Naive B cell (primary cell): ENCODE data around the gene CNGA3. TPM values are rescaled to one million over a fixed set of nuclear protein-coding genes. Genes with fewer than 3 reads are reported as not detected.
"Not testable (repeated sequence)": the region's sequence is repeated elsewhere in the genome, so short reads cannot be mapped to it uniquely, and the experiment has no call there.

ENCODE experiments used
- ATAC-seq, 2 donors: fragments of 150-1000 bp; cut with Tn5 transposase; 2 replicates each; pipeline ENCODE4 v1.10.0; 2021; ENCODE audit warnings: low read depth in 2 of 2, mild to moderate bottlenecking in 2 of 2, moderate library complexity in 2 of 2
- DNase-seq: peaks from one replicate; pipeline ENCODE4 v3.0.0; 2022
- H3K27ac Mint-ChIP-seq, 6 donors: one replicate each; pipeline ENCODE4 v1.8.0; 2020 to 2022; ENCODE audit warnings: mild to moderate bottlenecking in 6 of 6, mixed read lengths in 6 of 6, moderate library complexity in 5 of 6, inconsistent platforms in 2 of 6
- H3K27me3 Mint-ChIP-seq, 3 donors: one replicate each; pipeline ENCODE4 v1.8.0; 2021 to 2022; ENCODE audit warnings: mixed read lengths in 3 of 3, mild to moderate bottlenecking in 1 of 3
- H3K36me3 Mint-ChIP-seq, 2 donors: one replicate each; pipeline ENCODE4 v1.8.0; 2020 to 2022; ENCODE audit warnings: mixed read lengths in 2 of 2, inconsistent platforms in 1 of 2, mild to moderate bottlenecking in 1 of 2
- H3K4me1 Mint-ChIP-seq, 3 donors: one replicate each; pipeline ENCODE4 v1.8.0; 2020 to 2022; ENCODE audit warnings: mixed read lengths in 3 of 3, inconsistent platforms in 1 of 3, mild to moderate bottlenecking in 1 of 3, moderate library complexity in 1 of 3
- H3K4me3 Mint-ChIP-seq, 8 donors: one replicate each; pipeline ENCODE4 v1.8.0; 2020 to 2022; ENCODE audit warnings: mild to moderate bottlenecking in 8 of 8, mixed read lengths in 8 of 8, moderate library complexity in 8 of 8, inconsistent platforms in 2 of 8
- H3K9me3 Mint-ChIP-seq, 7 donors: one replicate each; pipeline ENCODE4 v1.8.0; 2020 to 2022; ENCODE audit warnings: mixed read lengths in 7 of 7, mild to moderate bottlenecking in 5 of 7, inconsistent platforms in 2 of 7, moderate library complexity in 1 of 7
- polyA plus RNA-seq, 6 donors: library from polyadenylated mRNA; unstranded; fragments of 300-500 nt; fragmentation: Illumina TruSeq; gene quantifications; one replicate each; pipeline ENCODE4 v1.2.3, GENCODE V29; 2021; ENCODE audit warnings: low read depth in 6 of 6

The CNGA3 gene
- polyA plus RNA-seq: not detected

GRCh38 chr2:98346311-98347236 lies at the start of gene CNGA3:
CNGA3 (plus strand) TSS chr2:98346456; CDS start chr2:98369976, 23,520 bp downstream.
- H3K4me3 Mint-ChIP-seq: peak within 1 kb of the TSS in 7 of 8 donors; percentile 60 to 84 (median 69)
- H3K36me3 Mint-ChIP-seq: peaks cover 5 to 8% of the 10 kb centered on the region in 2 donors
- peaks cover 71 to 90% (median 82%) of the 10 kb centered on the region in 3 donors for H3K27me3 Mint-ChIP-seq
- H3K9me3 Mint-ChIP-seq: peaks cover 3 to 20% (median 8%) of the 10 kb centered on the region in 7 donors
- peak within 1 kb of the TSS in 4 of 6 donors; percentile 33 to 74 (median 44) for H3K27ac Mint-ChIP-seq
- DNase-seq (peak; percentile 15), ATAC-seq (peak; percentile 28 to 35)
- peaks cover 18 to 22% (median 21%) of the 10 kb centered on the region in 3 donors for H3K4me1 Mint-ChIP-seq

GRCh38 chr2:98297817-98298682 lies 48.2 kb upstream of the CNGA3 start:
- DNase-seq (no peak), ATAC-seq (no peak)
- Mint-ChIP-seq H3K4me3 (no peak overlapping the region), H3K36me3 (no peaks in the 10 kb centered on the region), H3K27ac (no peak overlapping the region), H3K27me3 (peaks cover 22 to 52% (median 39%) of the 10 kb centered on the region in 3 donors), H3K4me1 (no peaks in the 10 kb centered on the region), H3K9me3 (no peaks in the 10 kb centered on the region)

- no peaks in the 10 kb centered on the region for H3K9me3 Mint-ChIP-seq
- no peak overlapping the region for H3K4me3 Mint-ChIP-seq
- no peak overlapping the region for H3K27ac Mint-ChIP-seq
- DNase-seq: no peak
- no peaks in the 10 kb centered on the region for H3K36me3 Mint-ChIP-seq
- peaks cover 25 to 52% (median 45%) of the 10 kb centered on the region in 3 donors for H3K27me3 Mint-ChIP-seq
- no peak for ATAC-seq
- H3K4me1 Mint-ChIP-seq: no peaks in the 10 kb centered on the region
These were observed 47.5 kb upstream of the CNGA3 start for GRCh38 chr2:98298683-98299164.

GRCh38 chr2:98299211-98299905 lies 46.9 kb upstream of the CNGA3 start:
- ATAC-seq: no peak
- no peaks in the 10 kb centered on the region for H3K36me3 Mint-ChIP-seq
- H3K4me3 Mint-ChIP-seq: no peak overlapping the region
- H3K27me3 Mint-ChIP-seq: peaks cover 29 to 50% (median 49%) of the 10 kb centered on the region in 3 donors
- no peaks in the 10 kb centered on the region for H3K4me1 Mint-ChIP-seq
- no peak overlapping the region for H3K27ac Mint-ChIP-seq
- no peak for DNase-seq
- H3K9me3 Mint-ChIP-seq: no peaks in the 10 kb centered on the region

- Mint-ChIP-seq H3K36me3 (no peaks in the 10 kb centered on the region), H3K27ac (peak overlapping the region in 1 of 6 donors; percentile 82), H3K27me3 (peaks cover 37 to 52% (median 50%) of the 10 kb centered on the region in 3 donors), H3K4me1 (no peaks in the 10 kb centered on the region), H3K4me3 (no peak overlapping the region), H3K9me3 (peaks cover 0 to 5% (median 0%) of the 10 kb centered on the region in 7 donors)
- DNase-seq: no peak
- no peak for ATAC-seq
These were observed 45.9 kb upstream of the CNGA3 start for GRCh38 chr2:98300141-98300874.

- no peak for ATAC-seq
- Mint-ChIP-seq H3K36me3 (no peaks in the 10 kb centered on the region), H3K27me3 (peaks cover 45 to 56% (median 46%) of the 10 kb centered on the region in 3 donors), H3K27ac (no peak overlapping the region), H3K9me3 (peaks cover 0 to 5% (median 0%) of the 10 kb centered on the region in 7 donors), H3K4me1 (no peaks in the 10 kb centered on the region), H3K4me3 (no peak overlapping the region)
- no peak for DNase-seq
These were observed 44.8 kb upstream of the CNGA3 start for GRCh38 chr2:98301469-98301868.

- DNase-seq, H3K4me1 Mint-ChIP-seq, ATAC-seq, H3K9me3 Mint-ChIP-seq, H3K36me3 Mint-ChIP-seq, H3K4me3 Mint-ChIP-seq, H3K27ac Mint-ChIP-seq: not testable (repeated sequence)
- peaks cover 54 to 72% (median 61%) of the 10 kb centered on the region in 3 donors for H3K27me3 Mint-ChIP-seq
These were observed 39.0 kb upstream of the CNGA3 start for GRCh38 chr2:98307131-98307696.

- peaks cover 61 to 72% (median 61%) of the 10 kb centered on the region in 3 donors for H3K27me3 Mint-ChIP-seq
- H3K4me1 Mint-ChIP-seq: no peaks in the 10 kb centered on the region
These were observed 38.2 kb upstream of the CNGA3 start for GRCh38 chr2:98308068-98308467.

GRCh38 chr2:98308532-98308931 lies 37.7 kb upstream of the CNGA3 start:
- Mint-ChIP-seq H3K9me3 (peaks cover 0 to 5% (median 0%) of the 10 kb centered on the region in 7 donors), H3K4me3 (no peak overlapping the region), H3K27me3 (peaks cover 63 to 72% (median 65%) of the 10 kb centered on the region in 3 donors), H3K36me3 (no peaks in the 10 kb centered on the region), H3K27ac (no peak overlapping the region), H3K4me1 (no peaks in the 10 kb centered on the region)
- no peak for DNase-seq
- ATAC-seq: no peak

More at GRCh38 chr2:98308068-98308467, 38.2 kb upstream of the CNGA3 start:
- H3K27ac Mint-ChIP-seq: no peak overlapping the region
- ATAC-seq: no peak
- H3K9me3 Mint-ChIP-seq: peaks cover 0 to 5% (median 0%) of the 10 kb centered on the region in 7 donors
- no peak overlapping the region for H3K4me3 Mint-ChIP-seq
- no peak for DNase-seq
- H3K36me3 Mint-ChIP-seq: no peaks in the 10 kb centered on the region

- Mint-ChIP-seq H3K36me3 (no peaks in the 10 kb centered on the region), H3K9me3 (peaks cover 0 to 5% (median 0%) of the 10 kb centered on the region in 7 donors), H3K27ac (no peak overlapping the region), H3K27me3 (peaks cover 59 to 73% (median 69%) of the 10 kb centered on the region in 3 donors), H3K4me3 (no peak overlapping the region), H3K4me1 (no peaks in the 10 kb centered on the region)
- ATAC-seq: no peak
- no peak for DNase-seq
These were observed 36.7 kb upstream of the CNGA3 start for GRCh38 chr2:98309580-98309979.

GRCh38 chr2:98310010-98310409 lies 36.2 kb upstream of the CNGA3 start:
- Mint-ChIP-seq H3K27me3 (peaks cover 55 to 68% (median 65%) of the 10 kb centered on the region in 3 donors), H3K36me3 (no peaks in the 10 kb centered on the region), H3K27ac (no peak overlapping the region), H3K9me3 (peaks cover 0 to 2% (median 0%) of the 10 kb centered on the region in 7 donors), H3K4me1 (no peaks in the 10 kb centered on the region), H3K4me3 (no peak overlapping the region)
- DNase-seq (no peak), ATAC-seq (no peak)

- Mint-ChIP-seq H3K36me3 (peaks cover 0 to 5% of the 10 kb centered on the region in 2 donors), H3K27me3 (peaks cover 58 to 62% (median 59%) of the 10 kb centered on the region in 3 donors), H3K4me1 (no peaks in the 10 kb centered on the region), H3K27ac (no peak overlapping the region), H3K4me3 (no peak overlapping the region), H3K9me3 (no peaks in the 10 kb centered on the region)
- ATAC-seq: no peak
- DNase-seq: no peak
These were observed 35.2 kb upstream of the CNGA3 start for GRCh38 chr2:98311090-98311489.
